Caco-2 (cell line): Measurements from ENCODE around the gene PCBD2. TPM values are rescaled to one million over a fixed set of nuclear protein-coding genes. Genes with fewer than 3 reads are reported as not detected.

Source experiments
- BruUV-seq: library from RNA; stranded (reverse); fragments of 400-500 nt; replicated peaks from 2 replicates; lab custom pipeline; 2021; lab: Mats Ljungman, UMichigan
- CTCF ChIA-PET: fragments of 300-600 bp; sonication (Branson Sonifier 250); formaldehyde crosslinking; loops from one replicate; lab custom pipeline; 2022; ENCODE audit warnings: antibody characterized with exemption; lab: Charles Lee
- POLR2A ChIA-PET: fragments of 300-600 bp; sonication (Branson Sonifier 250); formaldehyde crosslinking; loops from one replicate; lab custom pipeline; 2022; ENCODE audit warnings: antibody characterized with exemption; lab: Charles Lee
- DNase-seq, 2 experiments: peaks; one replicate each; pipeline versions ENCODE4 v3.0.0 to v3.0.0-alpha.2; 2020 to 2022
- H3K27me3 ChIP-seq: replicated peaks from 2 replicates; pipeline ENCODE4 v1.6.0; 2011; ENCODE audit warnings: low read length; ENCODE audit not compliant: control insufficient read depth, insufficient read depth
- H3K36me3 ChIP-seq: 2 replicates; pipeline ENCODE4 v1.5.1; 2011; ENCODE audit warnings: low read length; ENCODE audit not compliant: control insufficient read depth, insufficient read depth
- H3K4me1 ChIP-seq: fragments of 250-450 bp; sonication (Bioruptor Pico); 2 replicates; pipeline ENCODE4 v1.5.1; 2020; ENCODE audit warnings: mild to moderate bottlenecking
- H3K4me3 ChIP-seq: 2 replicates; pipeline ENCODE4 v1.5.1; 2011; ENCODE audit warnings: low read depth, mild to moderate bottlenecking, control low read depth, low read length
- H3K9me3 ChIP-seq: fragments of 250-450 bp; sonication (Bioruptor Pico); 2 replicates; pipeline ENCODE4 v1.5.1; 2020; ENCODE audit warnings: mild to moderate bottlenecking, moderate library complexity
- H3K27ac Mint-ChIP-seq: one replicate; pipeline ENCODE4 v1.8.0; 2022; ENCODE audit warnings: mixed read lengths; ENCODE audit not compliant: unreplicated experiment
- H3K27me3 Mint-ChIP-seq: one replicate; pipeline ENCODE4 v1.8.0; 2022; ENCODE audit warnings: mixed read lengths; ENCODE audit not compliant: insufficient read depth, unreplicated experiment
- H3K36me3 Mint-ChIP-seq: one replicate; pipeline ENCODE4 v1.8.0; 2022; ENCODE audit warnings: mild to moderate bottlenecking, mixed read lengths; ENCODE audit not compliant: insufficient read depth, unreplicated experiment
- H3K4me1 Mint-ChIP-seq: one replicate; pipeline ENCODE4 v1.8.0; 2022; ENCODE audit warnings: low read depth, mixed read lengths; ENCODE audit not compliant: unreplicated experiment
- H3K4me3 Mint-ChIP-seq: one replicate; pipeline ENCODE4 v1.8.0; 2022; ENCODE audit warnings: mild to moderate bottlenecking, moderate library complexity, mixed read lengths; ENCODE audit not compliant: unreplicated experiment
- H3K9me3 Mint-ChIP-seq: one replicate; pipeline ENCODE4 v1.8.0; 2022; ENCODE audit warnings: mixed read lengths; ENCODE audit not compliant: unreplicated experiment
- intact Hi-C: fragments of 100-400 bp; cut with micrococcal nuclease; formaldehyde crosslinking; loops from one replicate; pipeline ENCODE4 v1.10.0; 2022; ENCODE audit not compliant: unreplicated experiment
- total RNA-seq: library from RNA; stranded (reverse); gene quantifications from 2 replicates; pipeline ENCODE4 v1.2.3, GENCODE V29; 2022
- TF ChIP-seq, protein P1 (sequence below), 2 experiments: fragments of 200-600 bp in 1 of 2; IDR thresholded peaks; 1 replicate in 1 of 2; 2 replicates in 1 of 2; pipeline versions ENCODE4 v1.5.1 to v1.8.0; 2011 to 2022; ENCODE audit warnings: antibody characterized with exemption in 1 of 2, control low read depth in 1 of 2, inconsistent platforms in 1 of 2, low read depth in 1 of 2, low read length in 1 of 2, mild to moderate bottlenecking in 1 of 2, moderate library complexity in 1 of 2; ENCODE audit not compliant: insufficient read depth in 1 of 2, severe bottlenecking in 1 of 2, unreplicated experiment in 1 of 2

PCBD2 gene
- total RNA-seq, 1 experiment from 2014 or later, result 24.2 TPM

DNA sequence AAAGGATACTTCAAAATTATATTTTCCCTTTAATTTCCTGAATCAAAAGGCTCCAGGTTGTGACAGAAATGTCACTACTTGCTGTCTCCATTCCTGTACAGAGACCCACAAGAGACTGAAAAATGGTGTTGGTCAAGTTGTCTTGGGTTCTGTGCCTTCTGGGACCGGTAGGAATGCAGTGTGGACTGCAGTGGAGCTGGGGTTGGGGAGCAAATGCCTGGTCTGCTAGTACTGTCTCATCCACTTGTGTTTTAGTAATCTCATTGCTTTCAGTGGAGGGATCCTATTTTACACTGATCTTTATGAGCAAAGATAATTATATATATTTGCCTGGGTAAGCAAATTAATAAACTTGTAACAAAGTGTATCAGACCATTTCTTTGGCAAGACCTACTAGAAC lies 38.6 kb downstream of the PCBD2 start:
- no peak for DNase-seq
- Histone ChIP-seq H3K4me3 (no peak overlapping the region), H3K27me3 (no peaks in the 10 kb centered on the region), H3K36me3 (no peaks in the 10 kb centered on the region), H3K4me1 (no peaks in the 10 kb centered on the region), H3K9me3 (no peaks in the 10 kb centered on the region)
- Mint-ChIP-seq H3K4me3 (no peak overlapping the region), H3K27me3 (no peaks in the 10 kb centered on the region), H3K27ac (no peak overlapping the region), H3K4me1 (no peaks in the 10 kb centered on the region), H3K36me3 (peaks cover 22% of the 10 kb centered on the region), H3K9me3 (no peaks in the 10 kb centered on the region)
- ChIA-PET POLR2A (no interaction called here), CTCF (no interaction called here)
- TF ChIP-seq, protein P1, sequence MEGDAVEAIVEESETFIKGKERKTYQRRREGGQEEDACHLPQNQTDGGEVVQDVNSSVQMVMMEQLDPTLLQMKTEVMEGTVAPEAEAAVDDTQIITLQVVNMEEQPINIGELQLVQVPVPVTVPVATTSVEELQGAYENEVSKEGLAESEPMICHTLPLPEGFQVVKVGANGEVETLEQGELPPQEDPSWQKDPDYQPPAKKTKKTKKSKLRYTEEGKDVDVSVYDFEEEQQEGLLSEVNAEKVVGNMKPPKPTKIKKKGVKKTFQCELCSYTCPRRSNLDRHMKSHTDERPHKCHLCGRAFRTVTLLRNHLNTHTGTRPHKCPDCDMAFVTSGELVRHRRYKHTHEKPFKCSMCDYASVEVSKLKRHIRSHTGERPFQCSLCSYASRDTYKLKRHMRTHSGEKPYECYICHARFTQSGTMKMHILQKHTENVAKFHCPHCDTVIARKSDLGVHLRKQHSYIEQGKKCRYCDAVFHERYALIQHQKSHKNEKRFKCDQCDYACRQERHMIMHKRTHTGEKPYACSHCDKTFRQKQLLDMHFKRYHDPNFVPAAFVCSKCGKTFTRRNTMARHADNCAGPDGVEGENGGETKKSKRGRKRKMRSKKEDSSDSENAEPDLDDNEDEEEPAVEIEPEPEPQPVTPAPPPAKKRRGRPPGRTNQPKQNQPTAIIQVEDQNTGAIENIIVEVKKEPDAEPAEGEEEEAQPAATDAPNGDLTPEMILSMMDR (IDR thresholded peaks at IDR 0.05; ENCODE audit: insufficient read depth in 1 of 2, low read depth in 1 of 2, low read length in 1 of 2, severe bottlenecking in 1 of 2, unreplicated experiment in 1 of 2), result no peak
- BruUV-seq, result no TSS peak
- intact Hi-C loops, result no loop called here

DNA sequence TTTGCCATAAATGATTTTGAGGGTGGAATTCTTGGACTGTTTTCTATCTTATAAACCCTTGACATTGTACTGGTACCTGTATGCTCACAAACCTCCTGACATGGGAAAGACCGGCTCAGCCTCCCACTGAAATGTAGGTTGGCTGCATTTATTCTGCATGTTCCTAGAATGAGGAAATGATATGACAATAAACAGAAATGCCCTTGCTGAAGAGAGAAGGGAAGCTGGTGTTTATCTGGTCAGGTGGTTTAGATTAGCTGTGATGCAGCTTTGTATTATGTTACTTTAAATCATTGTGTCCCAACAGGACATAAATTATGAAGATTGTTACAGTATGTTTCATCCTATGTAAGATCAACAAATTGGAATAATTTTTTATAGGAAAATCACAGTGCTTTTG lies 39.7 kb downstream of the PCBD2 start:
- Mint-ChIP-seq H3K4me1 (no peaks in the 10 kb centered on the region), H3K4me3 (no peak overlapping the region), H3K27me3 (no peaks in the 10 kb centered on the region), H3K9me3 (no peaks in the 10 kb centered on the region), H3K27ac (no peak overlapping the region), H3K36me3 (peaks cover 15% of the 10 kb centered on the region)
- H3K4me1 ChIP-seq, result no peaks in the 10 kb centered on the region
- BruUV-seq, result no TSS peak
- H3K9me3 ChIP-seq, result no peaks in the 10 kb centered on the region
- intact Hi-C loops, result no loop called here
- DNase-seq, result no peak
- ChIA-PET POLR2A (no interaction called here), CTCF (no interaction called here)
- no peaks in the 10 kb centered on the region for H3K27me3 ChIP-seq
- TF ChIP-seq, protein P1 (IDR thresholded peaks at IDR 0.05; ENCODE audit: insufficient read depth in 1 of 2, low read depth in 1 of 2, low read length in 1 of 2, severe bottlenecking in 1 of 2, unreplicated experiment in 1 of 2), result no peak
- H3K4me3 ChIP-seq, result no peak overlapping the region
- H3K36me3 ChIP-seq, result no peaks in the 10 kb centered on the region

DNA sequence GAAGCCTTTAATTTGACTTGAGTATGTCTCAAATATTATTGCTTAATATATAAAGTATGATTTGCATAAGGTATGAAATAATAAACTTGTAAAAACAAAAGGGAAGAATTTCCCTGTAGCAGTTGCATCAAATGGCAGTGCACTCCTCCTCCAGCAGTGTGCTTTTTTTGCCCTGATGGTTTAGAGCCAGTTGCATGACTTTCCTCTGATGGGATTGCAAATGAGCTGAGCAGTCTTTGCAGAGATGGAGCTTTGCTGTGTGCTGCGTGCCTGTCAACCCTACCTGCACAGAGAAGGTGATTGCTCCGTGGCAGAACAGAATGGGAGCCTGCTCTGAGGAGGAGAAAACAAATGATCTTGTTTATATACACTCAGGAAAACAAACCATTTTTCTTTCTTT lies 40.1 kb downstream of the PCBD2 start:
- Histone ChIP-seq H3K27me3 (no peaks in the 10 kb centered on the region), H3K4me1 (no peaks in the 10 kb centered on the region), H3K4me3 (no peak overlapping the region), H3K9me3 (no peaks in the 10 kb centered on the region), H3K36me3 (no peaks in the 10 kb centered on the region)
- no peak for DNase-seq
- CTCF ChIA-PET, result no interaction called here
- no peaks in the 10 kb centered on the region for H3K27me3 Mint-ChIP-seq
- TF ChIP-seq, protein P1 (IDR thresholded peaks at IDR 0.05; ENCODE audit: insufficient read depth in 1 of 2, low read depth in 1 of 2, low read length in 1 of 2, severe bottlenecking in 1 of 2, unreplicated experiment in 1 of 2), result no peak
- intact Hi-C loops, result no loop called here
- peaks cover 11% of the 10 kb centered on the region for H3K36me3 Mint-ChIP-seq
- no peak overlapping the region for H3K27ac Mint-ChIP-seq
- no peaks in the 10 kb centered on the region for H3K4me1 Mint-ChIP-seq
- no peak overlapping the region for H3K4me3 Mint-ChIP-seq
- POLR2A ChIA-PET, result no interaction called here
- no TSS peak for BruUV-seq
- H3K9me3 Mint-ChIP-seq, result no peaks in the 10 kb centered on the region
